WI38 (cell line): ENCODE measurements around the gene TDRD7.

Source experiments
- H3K4me3 ChIP-seq: 2 replicates; pipeline ENCODE4 v1.5.1; 2011; ENCODE audit warnings: low read depth, mild to moderate bottlenecking, control low read depth, low read length
- CTCF ChIP-seq: IDR thresholded peaks from 2 replicates; pipeline ENCODE4 v1.5.1; 2012; ENCODE audit warnings: low read depth, mild to moderate bottlenecking, control low read depth, low read length

TDRD7 gene

GRCh38 chr9:97462159-97462558, 50.3 kb downstream of the TDRD7 start:
- no peak for TF ChIP-seq CTCF

GRCh38 chr9:97462914-97463313, 51.0 kb downstream of the TDRD7 start:
- H3K4me3 ChIP-seq = no peak overlapping the region
- TF ChIP-seq CTCF = no peak

More at GRCh38 chr9:97462159-97462558, 50.3 kb downstream of the TDRD7 start:
- no peak overlapping the region for H3K4me3 ChIP-seq

GRCh38 chr9:97468658-97469448, 57.0 kb downstream of the TDRD7 start:
- peak; percentile 74 for TF ChIP-seq CTCF
- H3K4me3 ChIP-seq = no peak overlapping the region

- TF ChIP-seq CTCF = no peak; the same call in 1 of the 2 replicates
Observed at GRCh38 chr9:97470076-97470475, 58.2 kb downstream of the TDRD7 start.

GRCh38 chr9:97473717-97474116, 61.8 kb downstream of the TDRD7 start:
- no peak for TF ChIP-seq CTCF
- no peak overlapping the region for H3K4me3 ChIP-seq

More at GRCh38 chr9:97470076-97470475, 58.2 kb downstream of the TDRD7 start:
- H3K4me3 ChIP-seq = no peak overlapping the region

GRCh38 chr9:97474372-97474925, 62.6 kb downstream of the TDRD7 start:
- H3K4me3 ChIP-seq = 0 out of 2 replicates have a peak overlapping the region, but pooled peaks have one; percentile 15
- no peak for TF ChIP-seq CTCF

GRCh38 chr9:97475059-97475458, 63.2 kb downstream of the TDRD7 start:
- peak overlapping the region; percentile 23 for H3K4me3 ChIP-seq
- no peak for TF ChIP-seq CTCF
